SK-N-SH (cell line): ENCODE results near the gene CHRNE. TPM values are rescaled to one million over a fixed set of nuclear protein-coding genes. Genes with fewer than 3 reads are reported as not detected.

Source experiments
- CTCF ChIA-PET: fragments of 300-600, 350-600 bp; formaldehyde crosslinking; extraction: SDS; loops from one replicate; lab custom pipeline; 2021; lab: Yijun Ruan, JAX
- POLR2A ChIA-PET: fragments of 350-600 bp; sonication (Branson Sonifier 250); formaldehyde crosslinking; extraction: SDS; loops from one replicate; lab custom pipeline; 2020; ENCODE audit warnings: antibody characterized with exemption, inconsistent platforms; lab: Yijun Ruan, JAX
- DNase-seq: peaks from one replicate; pipeline ENCODE4 v3.0.0; 2012
- H2AFZ ChIP-seq: fragments of 200-600 bp; sonication (generic); 2 replicates; pipeline ENCODE4 v1.8.1; 2016; ENCODE audit warnings: antibody characterized with exemption, mild to moderate bottlenecking, low read depth
- H3F3A ChIP-seq: fragments of 200-600 bp; sonication (generic); replicated peaks from 2 replicates; pipeline ENCODE3; 2016; ENCODE audit warnings: antibody characterized with exemption, mild to moderate bottlenecking; ENCODE audit not compliant: insufficient read depth
- H3K27ac ChIP-seq, 2 experiments: fragments of 200-500 bp in 1 of 2; fragments of 200-600 bp in 1 of 2; sonication (Bioruptor generic) in 1 of 2; sonication (generic), shearing (Covaris generic) in 1 of 2; 2 replicates each; pipeline versions ENCODE4 v1.5.1 to v1.6.1; 2014 to 2016; ENCODE audit warnings: low read depth in 2 of 2, inconsistent platforms in 1 of 2, low read length in 1 of 2, mild to moderate bottlenecking in 1 of 2, mixed read lengths in 1 of 2
- H3K27me3 ChIP-seq: fragments of 200-600 bp; sonication (generic), shearing (Covaris generic); 2 replicates; pipeline ENCODE4 v1.6.1; 2016; ENCODE audit warnings: mixed run types; ENCODE audit not compliant: insufficient read depth
- H3K36me3 ChIP-seq, 2 experiments: fragments of 200-500 bp in 1 of 2; fragments of 200-600 bp in 1 of 2; sonication (Bioruptor generic) in 1 of 2; sonication (generic) in 1 of 2; replicated peaks in 1 of 2; 2 replicates each; pipeline versions ENCODE3 to v1.5.1; 2014 to 2016; ENCODE audit warnings: low read length in 1 of 2, mild to moderate bottlenecking in 1 of 2; ENCODE audit not compliant: insufficient read depth in 2 of 2, control insufficient read depth in 1 of 2
- H3K4me1 ChIP-seq, 2 experiments: fragments of 200-500 bp in 1 of 2; fragments of 200-600 bp in 1 of 2; sonication (Bioruptor generic) in 1 of 2; sonication (generic), shearing (Covaris generic) in 1 of 2; 2 replicates each; pipeline versions ENCODE4 v1.5.1 to v1.6.1; 2014 to 2016; ENCODE audit warnings: low read depth in 1 of 2, low read length in 1 of 2, mixed run types in 1 of 2; ENCODE audit not compliant: insufficient read depth in 2 of 2, control insufficient read depth in 1 of 2
- H3K4me2 ChIP-seq: fragments of 200-600 bp; sonication (generic), shearing (Covaris generic); 2 replicates; pipeline ENCODE4 v1.6.1; 2017; ENCODE audit warnings: mixed run types
- H3K4me3 ChIP-seq, 2 experiments: fragments of 200-500 bp in 1 of 2; fragments of 200-600 bp in 1 of 2; sonication (Bioruptor generic) in 1 of 2; sonication (generic), shearing (Covaris generic) in 1 of 2; 2 replicates each; pipeline versions ENCODE4 v1.5.1 to v1.8.1; 2014 to 2016; ENCODE audit warnings: low read depth in 2 of 2, inconsistent platforms in 1 of 2, low read length in 1 of 2, mild to moderate bottlenecking in 1 of 2, mixed read lengths in 1 of 2, moderate library complexity in 1 of 2
- H3K79me2 ChIP-seq: fragments of 200-600 bp; sonication (generic); 2 replicates; pipeline ENCODE4 v1.8.1; 2017; ENCODE audit warnings: mild to moderate bottlenecking; ENCODE audit not compliant: insufficient read depth
- H3K9ac ChIP-seq: fragments of 200-600 bp; sonication (generic); 2 replicates; pipeline ENCODE4 v1.6.1; 2017; ENCODE audit warnings: mixed run types
- H3K9me2 ChIP-seq: fragments of 200-600 bp; sonication (generic); 2 replicates; pipeline ENCODE4 v1.6.1; 2017; ENCODE audit warnings: mixed run types
- H3K9me3 ChIP-seq: fragments of 200-600 bp; sonication (generic); 2 replicates; pipeline ENCODE4 v1.6.1; 2017; ENCODE audit warnings: mixed run types, mild to moderate bottlenecking, moderate library complexity
- H4K20me1 ChIP-seq: fragments of 200-600 bp; sonication (generic); 2 replicates; pipeline ENCODE4 v1.6.1; 2017; ENCODE audit warnings: mild to moderate bottlenecking, mixed run types; ENCODE audit not compliant: insufficient read depth
- CHD2 ChIP-seq: fragments of 150-350 bp; IDR thresholded peaks from 2 replicates; pipeline ENCODE4 v1.6.1; 2018; ENCODE audit warnings: low read length; ENCODE audit not compliant: partially characterized antibody
- ELF1 ChIP-seq: IDR thresholded peaks from 2 replicates; pipeline ENCODE4 v1.4.0; 2012
- EP300 ChIP-seq, 2 experiments: IDR thresholded peaks; 2 replicates each; pipeline versions ENCODE4 v1.4.0 to v1.6.1; 2012; ENCODE audit warnings: borderline replicate concordance in 1 of 2, low read depth in 1 of 2, low read length in 1 of 2
- EZH2phosphoT487 ChIP-seq: fragments of 200-600 bp; sonication (generic); IDR thresholded peaks from 2 replicates; pipeline ENCODE4 v1.6.1; 2017; ENCODE audit warnings: low read depth, mixed run types, mild to moderate bottlenecking, antibody characterized with exemption, moderate library complexity, borderline replicate concordance
- FOSL2 ChIP-seq: IDR thresholded peaks from 2 replicates; pipeline ENCODE4 v1.4.0; 2012; ENCODE audit warnings: low read depth, mild to moderate bottlenecking, moderate library complexity, borderline replicate concordance
- GABPA ChIP-seq: IDR thresholded peaks from 2 replicates; pipeline ENCODE4 v1.4.0; 2012; ENCODE audit warnings: low read depth, mild to moderate bottlenecking
- GATA2 ChIP-seq: sonication (generic); formaldehyde crosslinking; IDR thresholded peaks from 2 replicates; pipeline ENCODE4 v1.5.0; 2020; ENCODE audit warnings: mild to moderate bottlenecking, missing genetic modification reagents
- MXI1 ChIP-seq: IDR thresholded peaks from 2 replicates; pipeline ENCODE4 v1.6.1; 2012; ENCODE audit warnings: mild to moderate bottlenecking, low read depth, low read length, improper control_type of control experiment
- NRF1 ChIP-seq: IDR thresholded peaks from 2 replicates; pipeline ENCODE4 v1.6.1; 2012; ENCODE audit warnings: low read depth, mild to moderate bottlenecking, low read length
- POLR2AphosphoS5 ChIP-seq: IDR thresholded peaks from 2 replicates; pipeline ENCODE4 v1.6.1; 2012; ENCODE audit warnings: low read depth, low read length
- RAD21 ChIP-seq: IDR thresholded peaks from 2 replicates; pipeline ENCODE4 v1.6.1; 2012; ENCODE audit warnings: mild to moderate bottlenecking, low read length
- RXRA ChIP-seq: IDR thresholded peaks from 2 replicates; pipeline ENCODE4 v1.4.0; 2012; ENCODE audit warnings: low read depth, mild to moderate bottlenecking, borderline replicate concordance
- SMC3 ChIP-seq: IDR thresholded peaks from 2 replicates; pipeline ENCODE4 v1.6.1; 2012; ENCODE audit warnings: low read depth, low read length, improper control_type of control experiment
- TCF12 ChIP-seq: IDR thresholded peaks from 2 replicates; pipeline ENCODE4 v1.4.0; 2012
- WGBS: methylation state at CpG from one replicate; pipeline ENCODE4 v1.1.6; 2017; ENCODE audit warnings: low lambda C conversion rate; 5-methylcytosine and 5-hydroxymethylcytosine counted together
- polyA plus RNA-seq, 3 experiments: library from polyadenylated mRNA; depleted of rRNA; stranded (reverse); fragments of >200 nt; gene quantifications; 2 replicates each; pipeline ENCODE4 v1.2.3, GENCODE V29; 2012
- TF ChIP-seq, protein P1 (sequence below): IDR thresholded peaks from 2 replicates; pipeline ENCODE4 v1.4.0; 2012; ENCODE audit warnings: low read depth, borderline replicate concordance
- TF ChIP-seq, protein P2 (sequence below): fragments of 200-600 bp; sonication (generic); IDR thresholded peaks from 2 replicates; pipeline ENCODE4 v1.6.1; 2017; ENCODE audit warnings: antibody characterized with exemption, mild to moderate bottlenecking, moderate library complexity
- TF ChIP-seq, protein P3 (sequence below): IDR thresholded peaks from 2 replicates; pipeline ENCODE4 v1.4.0; 2012; ENCODE audit warnings: low read depth
- TF ChIP-seq, protein P4 (sequence below): IDR thresholded peaks from 2 replicates; pipeline ENCODE4 v1.6.1; 2012; ENCODE audit warnings: mild to moderate bottlenecking, low read depth, low read length, moderate library complexity
- TF ChIP-seq, protein P5 (sequence below): fragments of 150-350 bp; IDR thresholded peaks from 2 replicates; pipeline ENCODE4 v1.6.1; 2016; ENCODE audit warnings: mild to moderate bottlenecking, low read depth, low read length
- TF ChIP-seq, protein P6 (sequence below): IDR thresholded peaks from 2 replicates; pipeline ENCODE4; 2012

The CHRNE gene
- polyA plus RNA-seq, 1 of the 3 experiments (the other 2 are of a cell fraction), result 0.71 TPM

DNA sequence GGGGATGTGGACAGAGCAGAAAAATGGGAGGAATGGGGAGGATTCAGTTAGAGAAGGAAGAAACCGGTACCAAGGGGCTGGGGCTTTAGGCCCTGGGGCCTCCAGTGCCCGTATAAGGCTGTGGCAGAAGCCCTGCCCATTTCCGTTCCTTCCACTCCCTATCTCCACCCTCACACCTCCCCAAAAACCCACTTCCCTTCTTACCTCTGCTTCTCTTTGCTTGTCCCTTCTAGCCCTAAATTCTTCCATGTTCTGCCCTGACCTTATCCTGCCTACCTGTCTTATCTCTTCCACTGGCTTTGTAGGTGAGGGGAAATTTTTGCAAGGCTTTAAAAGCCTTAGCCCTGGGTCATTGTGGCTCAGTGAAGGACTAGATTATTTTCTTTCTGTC, 41.3 kb upstream of the CHRNE start:
- Histone ChIP-seq H3K4me3 (no peak overlapping the region), H3K27ac (peak overlapping the region in 1 of 2 experiments; percentile 97; a peak in 2 of 4 replicates), H3K9me2 (no peaks in the 10 kb centered on the region), H3K9ac (peak overlapping the region; percentile 41; the same call in 1 of the 2 replicates)
- ChIA-PET CTCF (no interaction called here), POLR2A (interaction anchor here (0.7 kb wide), 1 partner anchor 31 kb away, joined by 3 read pairs; no protein-coding TSS in a partner anchor)
- DNase-seq, result no peak
- TF ChIP-seq SMC3 (no peak), POLR2AphosphoS5 (no peak; the same call in none of the 2 replicates), NRF1 (no peak), FOSL2 (no peak), RAD21 (no peak), GABPA (no peak), EZH2phosphoT487 (no peak), GATA2 (CRISPR knock-in tag) (no peak), TCF12 (no peak), MXI1 (no peak), CHD2 (no peak), ELF1 (no peak), EP300 (IDR thresholded peaks at IDR 0.05; ENCODE audit: borderline replicate concordance in 1 of 2, low read depth in 1 of 2, low read length in 1 of 2) (no peak), RXRA (no peak)
- TF ChIP-seq, protein P1, sequence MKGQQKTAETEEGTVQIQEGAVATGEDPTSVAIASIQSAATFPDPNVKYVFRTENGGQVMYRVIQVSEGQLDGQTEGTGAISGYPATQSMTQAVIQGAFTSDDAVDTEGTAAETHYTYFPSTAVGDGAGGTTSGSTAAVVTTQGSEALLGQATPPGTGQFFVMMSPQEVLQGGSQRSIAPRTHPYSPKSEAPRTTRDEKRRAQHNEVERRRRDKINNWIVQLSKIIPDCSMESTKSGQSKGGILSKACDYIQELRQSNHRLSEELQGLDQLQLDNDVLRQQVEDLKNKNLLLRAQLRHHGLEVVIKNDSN, result no peak
- TF ChIP-seq, protein P2, sequence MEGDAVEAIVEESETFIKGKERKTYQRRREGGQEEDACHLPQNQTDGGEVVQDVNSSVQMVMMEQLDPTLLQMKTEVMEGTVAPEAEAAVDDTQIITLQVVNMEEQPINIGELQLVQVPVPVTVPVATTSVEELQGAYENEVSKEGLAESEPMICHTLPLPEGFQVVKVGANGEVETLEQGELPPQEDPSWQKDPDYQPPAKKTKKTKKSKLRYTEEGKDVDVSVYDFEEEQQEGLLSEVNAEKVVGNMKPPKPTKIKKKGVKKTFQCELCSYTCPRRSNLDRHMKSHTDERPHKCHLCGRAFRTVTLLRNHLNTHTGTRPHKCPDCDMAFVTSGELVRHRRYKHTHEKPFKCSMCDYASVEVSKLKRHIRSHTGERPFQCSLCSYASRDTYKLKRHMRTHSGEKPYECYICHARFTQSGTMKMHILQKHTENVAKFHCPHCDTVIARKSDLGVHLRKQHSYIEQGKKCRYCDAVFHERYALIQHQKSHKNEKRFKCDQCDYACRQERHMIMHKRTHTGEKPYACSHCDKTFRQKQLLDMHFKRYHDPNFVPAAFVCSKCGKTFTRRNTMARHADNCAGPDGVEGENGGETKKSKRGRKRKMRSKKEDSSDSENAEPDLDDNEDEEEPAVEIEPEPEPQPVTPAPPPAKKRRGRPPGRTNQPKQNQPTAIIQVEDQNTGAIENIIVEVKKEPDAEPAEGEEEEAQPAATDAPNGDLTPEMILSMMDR, result no peak
- TF ChIP-seq, protein P3, sequence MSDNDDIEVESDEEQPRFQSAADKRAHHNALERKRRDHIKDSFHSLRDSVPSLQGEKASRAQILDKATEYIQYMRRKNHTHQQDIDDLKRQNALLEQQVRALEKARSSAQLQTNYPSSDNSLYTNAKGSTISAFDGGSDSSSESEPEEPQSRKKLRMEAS, result no peak
- TF ChIP-seq, protein P4, sequence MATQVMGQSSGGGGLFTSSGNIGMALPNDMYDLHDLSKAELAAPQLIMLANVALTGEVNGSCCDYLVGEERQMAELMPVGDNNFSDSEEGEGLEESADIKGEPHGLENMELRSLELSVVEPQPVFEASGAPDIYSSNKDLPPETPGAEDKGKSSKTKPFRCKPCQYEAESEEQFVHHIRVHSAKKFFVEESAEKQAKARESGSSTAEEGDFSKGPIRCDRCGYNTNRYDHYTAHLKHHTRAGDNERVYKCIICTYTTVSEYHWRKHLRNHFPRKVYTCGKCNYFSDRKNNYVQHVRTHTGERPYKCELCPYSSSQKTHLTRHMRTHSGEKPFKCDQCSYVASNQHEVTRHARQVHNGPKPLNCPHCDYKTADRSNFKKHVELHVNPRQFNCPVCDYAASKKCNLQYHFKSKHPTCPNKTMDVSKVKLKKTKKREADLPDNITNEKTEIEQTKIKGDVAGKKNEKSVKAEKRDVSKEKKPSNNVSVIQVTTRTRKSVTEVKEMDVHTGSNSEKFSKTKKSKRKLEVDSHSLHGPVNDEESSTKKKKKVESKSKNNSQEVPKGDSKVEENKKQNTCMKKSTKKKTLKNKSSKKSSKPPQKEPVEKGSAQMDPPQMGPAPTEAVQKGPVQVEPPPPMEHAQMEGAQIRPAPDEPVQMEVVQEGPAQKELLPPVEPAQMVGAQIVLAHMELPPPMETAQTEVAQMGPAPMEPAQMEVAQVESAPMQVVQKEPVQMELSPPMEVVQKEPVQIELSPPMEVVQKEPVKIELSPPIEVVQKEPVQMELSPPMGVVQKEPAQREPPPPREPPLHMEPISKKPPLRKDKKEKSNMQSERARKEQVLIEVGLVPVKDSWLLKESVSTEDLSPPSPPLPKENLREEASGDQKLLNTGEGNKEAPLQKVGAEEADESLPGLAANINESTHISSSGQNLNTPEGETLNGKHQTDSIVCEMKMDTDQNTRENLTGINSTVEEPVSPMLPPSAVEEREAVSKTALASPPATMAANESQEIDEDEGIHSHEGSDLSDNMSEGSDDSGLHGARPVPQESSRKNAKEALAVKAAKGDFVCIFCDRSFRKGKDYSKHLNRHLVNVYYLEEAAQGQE, result no peak
- TF ChIP-seq, protein P5, sequence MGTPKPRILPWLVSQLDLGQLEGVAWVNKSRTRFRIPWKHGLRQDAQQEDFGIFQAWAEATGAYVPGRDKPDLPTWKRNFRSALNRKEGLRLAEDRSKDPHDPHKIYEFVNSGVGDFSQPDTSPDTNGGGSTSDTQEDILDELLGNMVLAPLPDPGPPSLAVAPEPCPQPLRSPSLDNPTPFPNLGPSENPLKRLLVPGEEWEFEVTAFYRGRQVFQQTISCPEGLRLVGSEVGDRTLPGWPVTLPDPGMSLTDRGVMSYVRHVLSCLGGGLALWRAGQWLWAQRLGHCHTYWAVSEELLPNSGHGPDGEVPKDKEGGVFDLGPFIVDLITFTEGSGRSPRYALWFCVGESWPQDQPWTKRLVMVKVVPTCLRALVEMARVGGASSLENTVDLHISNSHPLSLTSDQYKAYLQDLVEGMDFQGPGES, result no peak
- TF ChIP-seq, protein P6, sequence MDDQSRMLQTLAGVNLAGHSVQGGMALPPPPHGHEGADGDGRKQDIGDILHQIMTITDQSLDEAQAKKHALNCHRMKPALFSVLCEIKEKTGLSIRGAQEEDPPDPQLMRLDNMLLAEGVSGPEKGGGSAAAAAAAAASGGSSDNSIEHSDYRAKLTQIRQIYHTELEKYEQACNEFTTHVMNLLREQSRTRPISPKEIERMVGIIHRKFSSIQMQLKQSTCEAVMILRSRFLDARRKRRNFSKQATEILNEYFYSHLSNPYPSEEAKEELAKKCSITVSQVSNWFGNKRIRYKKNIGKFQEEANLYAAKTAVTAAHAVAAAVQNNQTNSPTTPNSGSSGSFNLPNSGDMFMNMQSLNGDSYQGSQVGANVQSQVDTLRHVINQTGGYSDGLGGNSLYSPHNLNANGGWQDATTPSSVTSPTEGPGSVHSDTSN, result no peak
- TF ChIP-seq, all 33 proteins: peak for 0
- Histone ChIP-seq H2AFZ (no peak overlapping the region), H3K36me3 (peaks cover 37 to 40% of the 10 kb centered on the region in 2 experiments), H3K4me2 (peak overlapping the region; percentile 98; the same call in 1 of the 2 replicates), H3K27me3 (no peaks in the 10 kb centered on the region), H3K9me3 (no peaks in the 10 kb centered on the region), H3K4me1 (peaks cover 16 to 35% of the 10 kb centered on the region in 2 experiments), H3F3A (peaks cover 71% of the 10 kb centered on the region), H3K79me2 (peaks cover 84% of the 10 kb centered on the region), H4K20me1 (peaks cover 45% of the 10 kb centered on the region)
- 70% methylated on average over 3 of the region's 3 CpGs for WGBS
